MCF 10A (cell line): Measurements from ENCODE around the gene FAM111B. TPM values are rescaled to one million over a fixed set of nuclear protein-coding genes. Genes with fewer than 3 reads are reported as not detected.

Source experiments
- BruUV-seq: library from RNA; stranded (reverse); fragments of 400-500 nt; replicated peaks from 2 replicates; lab custom pipeline; 2021; lab: Mats Ljungman, UMichigan
- CTCF ChIA-PET: fragments of 300-600 bp; sonication (Branson Sonifier 250); formaldehyde crosslinking; extraction: SDS; loops from one replicate; lab custom pipeline; 2021; ENCODE audit warnings: antibody characterized with exemption, inconsistent platforms; lab: Yijun Ruan, JAX
- POLR2A ChIA-PET: fragments of 300-600, 350-650 bp; sonication (Branson Sonifier 250); formaldehyde crosslinking; extraction: SDS; loops from one replicate; lab custom pipeline; 2020; ENCODE audit warnings: antibody characterized with exemption, inconsistent platforms; lab: Yijun Ruan, JAX
- DNase-seq: peaks from one replicate; pipeline ENCODE4 v3.0.0-alpha.2; 2018; ENCODE audit not compliant: unreplicated experiment
- H3K27ac Mint-ChIP-seq: one replicate; pipeline ENCODE4 v1.8.0; 2022; ENCODE audit warnings: mild to moderate bottlenecking, low read depth, mixed read lengths; ENCODE audit not compliant: unreplicated experiment
- H3K27me3 Mint-ChIP-seq: one replicate; pipeline ENCODE4 v1.8.0; 2022; ENCODE audit warnings: mixed read lengths; ENCODE audit not compliant: insufficient read depth, unreplicated experiment
- H3K36me3 Mint-ChIP-seq: one replicate; pipeline ENCODE4 v1.8.0; 2022; ENCODE audit warnings: mild to moderate bottlenecking, moderate library complexity, mixed read lengths; ENCODE audit not compliant: insufficient read depth, unreplicated experiment
- H3K4me1 Mint-ChIP-seq: one replicate; pipeline ENCODE4 v1.8.0; 2022; ENCODE audit warnings: mixed read lengths; ENCODE audit not compliant: insufficient read depth, unreplicated experiment
- H3K4me3 Mint-ChIP-seq: one replicate; pipeline ENCODE4 v1.8.0; 2022; ENCODE audit warnings: mild to moderate bottlenecking, moderate library complexity, mixed read lengths; ENCODE audit not compliant: unreplicated experiment
- H3K9me3 Mint-ChIP-seq: one replicate; pipeline ENCODE4 v1.8.0; 2022; ENCODE audit warnings: mixed read lengths; ENCODE audit not compliant: unreplicated experiment
- intact Hi-C: fragments of 100-400 bp; cut with micrococcal nuclease; formaldehyde crosslinking; loops from 2 replicates; pipeline ENCODE4 v1.14.1; 2022
- total RNA-seq: library from RNA; stranded (reverse); gene quantifications from 2 replicates; pipeline ENCODE4 v1.2.3, GENCODE V29; 2022
- TF ChIP-seq, protein P1 (sequence below): fragments of 200-600 bp; IDR thresholded peaks from one replicate; pipeline ENCODE4 v1.8.0; 2022; ENCODE audit warnings: antibody characterized with exemption, mild to moderate bottlenecking; ENCODE audit not compliant: unreplicated experiment

FAM111B gene
- total RNA-seq, 1 experiment from 2014 or later, result 1.6 TPM

DNA sequence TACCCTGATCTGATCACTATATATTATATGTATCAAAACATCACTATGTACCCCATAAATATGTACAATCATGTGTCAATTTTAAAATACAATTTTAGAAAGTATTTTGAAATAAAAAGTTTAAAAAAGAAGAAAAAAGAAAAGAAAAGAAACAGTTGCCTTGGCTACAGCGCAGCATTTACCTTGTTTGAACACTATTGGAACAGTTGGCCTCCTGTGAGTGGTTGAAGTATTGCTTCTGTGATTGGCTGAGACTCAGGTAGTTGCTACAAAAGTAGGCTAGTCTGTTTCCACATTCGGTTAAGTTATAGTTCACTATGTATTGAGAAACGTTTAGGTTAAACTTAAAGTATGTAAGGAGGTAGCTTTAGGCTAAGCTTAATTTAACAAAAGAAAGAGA lies 57.0 kb downstream of the FAM111B start:
- Mint-ChIP-seq H3K27me3 (peaks cover 39% of the 10 kb centered on the region), H3K9me3 (no peaks in the 10 kb centered on the region), H3K27ac (no peak overlapping the region), H3K4me1 (no peaks in the 10 kb centered on the region), H3K36me3 (no peaks in the 10 kb centered on the region), H3K4me3 (no peak overlapping the region)
- ChIA-PET POLR2A (interaction anchor here (1.0 kb wide), 3 partner anchors 8 to 20 kb away, joined by 3 to 4 read pairs (median 3); partner anchors contain the start of gene DTX4), CTCF (interaction anchor here (0.6 to 4.4 kb wide), 9 partner anchors 8 to 511 kb away, joined by 3 to 24 read pairs (median 3); partner anchors contain the start of gene DTX4)
- TF ChIP-seq, protein P1, sequence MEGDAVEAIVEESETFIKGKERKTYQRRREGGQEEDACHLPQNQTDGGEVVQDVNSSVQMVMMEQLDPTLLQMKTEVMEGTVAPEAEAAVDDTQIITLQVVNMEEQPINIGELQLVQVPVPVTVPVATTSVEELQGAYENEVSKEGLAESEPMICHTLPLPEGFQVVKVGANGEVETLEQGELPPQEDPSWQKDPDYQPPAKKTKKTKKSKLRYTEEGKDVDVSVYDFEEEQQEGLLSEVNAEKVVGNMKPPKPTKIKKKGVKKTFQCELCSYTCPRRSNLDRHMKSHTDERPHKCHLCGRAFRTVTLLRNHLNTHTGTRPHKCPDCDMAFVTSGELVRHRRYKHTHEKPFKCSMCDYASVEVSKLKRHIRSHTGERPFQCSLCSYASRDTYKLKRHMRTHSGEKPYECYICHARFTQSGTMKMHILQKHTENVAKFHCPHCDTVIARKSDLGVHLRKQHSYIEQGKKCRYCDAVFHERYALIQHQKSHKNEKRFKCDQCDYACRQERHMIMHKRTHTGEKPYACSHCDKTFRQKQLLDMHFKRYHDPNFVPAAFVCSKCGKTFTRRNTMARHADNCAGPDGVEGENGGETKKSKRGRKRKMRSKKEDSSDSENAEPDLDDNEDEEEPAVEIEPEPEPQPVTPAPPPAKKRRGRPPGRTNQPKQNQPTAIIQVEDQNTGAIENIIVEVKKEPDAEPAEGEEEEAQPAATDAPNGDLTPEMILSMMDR, result no peak
- BruUV-seq, result no TSS peak
- intact Hi-C loops, result no loop called here
- DNase-seq, result no peak

- no peaks in the 10 kb centered on the region for H3K27me3 Mint-ChIP-seq
- TF ChIP-seq, protein P1, result peak; percentile 65
- intact Hi-C loops, result loop anchor here (1.0 to 2.0 kb wide), 5 partner anchors 15 to 509 kb away; no protein-coding TSS in a partner anchor
- H3K9me3 Mint-ChIP-seq, result no peaks in the 10 kb centered on the region
- peak within 1 kb of the TSS; percentile 88 for H3K27ac Mint-ChIP-seq
- no peak within 1 kb of the TSS for H3K4me3 Mint-ChIP-seq
- peak; percentile 91 for DNase-seq
- peaks cover 28% of the 10 kb centered on the region for H3K4me1 Mint-ChIP-seq
- peaks cover 2% of the 10 kb centered on the region for H3K36me3 Mint-ChIP-seq
- BruUV-seq, result no TSS peak
- ChIA-PET POLR2A (interaction anchor here (0.6 to 4.4 kb wide), 18 partner anchors 8 to 1561 kb away, joined by 3 to 39 read pairs (median 5); partner anchors contain the start of gene FAM111A), CTCF (interaction anchor here (0.5 to 27.3 kb wide), 41 partner anchors 10 to 1671 kb away, joined by 3 to 530 read pairs (median 4); partner anchors contain the start of genes FAM111A, MPEG1 and OR5A2)
Measured at GRCh38 chr11:59171508-59172322, 64.7 kb downstream of the FAM111B start, which contains the start of gene DTX4. TSS of gene DTX4 (plus strand) at chr11:59172132. CDS start at chr11:59172596, 464 bp downstream.

DNA sequence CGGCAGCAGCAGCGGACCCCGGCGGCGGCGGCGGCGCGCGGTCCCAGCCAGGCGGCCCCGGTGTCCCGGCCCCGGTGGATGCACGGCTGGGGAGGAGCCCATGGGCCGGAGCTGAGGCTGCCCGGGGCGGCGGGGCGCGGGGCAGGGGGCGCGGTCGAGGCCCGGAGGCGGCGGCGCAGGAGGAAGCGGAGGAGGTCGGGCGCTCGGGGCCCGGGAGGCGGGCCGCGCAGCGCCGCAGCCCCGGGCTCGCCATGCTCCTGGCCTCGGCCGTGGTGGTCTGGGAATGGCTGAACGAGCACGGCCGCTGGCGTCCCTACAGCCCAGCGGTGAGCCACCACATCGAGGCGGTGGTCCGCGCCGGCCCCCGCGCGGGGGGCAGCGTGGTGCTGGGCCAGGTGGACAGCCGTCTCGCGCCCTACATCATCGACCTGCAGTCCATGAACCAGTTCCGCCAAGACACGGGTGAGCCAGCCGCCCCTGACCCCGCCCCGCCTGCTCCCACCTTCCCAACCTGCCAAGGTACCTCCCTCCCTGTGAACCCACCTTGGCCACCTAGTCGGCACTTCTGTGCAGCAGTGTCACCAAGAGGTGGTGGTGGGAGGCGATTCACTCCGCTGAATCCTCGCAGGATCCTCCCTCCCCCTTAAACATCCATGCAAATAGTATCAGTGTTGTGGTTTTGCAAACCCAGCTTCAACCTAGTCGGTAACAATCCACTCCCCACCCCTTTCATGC lies 65.5 kb downstream of the FAM111B start:
- H3K4me1 Mint-ChIP-seq, result peaks cover 36% of the 10 kb centered on the region
- intact Hi-C loops, result no loop called here
- ChIA-PET POLR2A (interaction anchor here (0.6 to 4.4 kb wide), 20 partner anchors 9 to 1561 kb away, joined by 3 to 39 read pairs (median 4); partner anchors contain the start of genes FAM111A, OSBP and STX3), CTCF (interaction anchor here (0.5 to 27.3 kb wide), 33 partner anchors 10 to 1672 kb away, joined by 3 to 530 read pairs (median 4); partner anchors contain the start of genes FAM111A and MPEG1)
- peak; percentile 14 for DNase-seq
- H3K4me3 Mint-ChIP-seq, result no peak overlapping the region
- TF ChIP-seq, protein P1, result no peak
- BruUV-seq, result no TSS peak
- peaks cover 9% of the 10 kb centered on the region for H3K36me3 Mint-ChIP-seq
- no peaks in the 10 kb centered on the region for H3K27me3 Mint-ChIP-seq
- H3K9me3 Mint-ChIP-seq, result no peaks in the 10 kb centered on the region
- H3K27ac Mint-ChIP-seq, result peak overlapping the region; percentile 88
